PC-3 (cell line): Measurements from ENCODE around the gene KIAA1614. TPM values are rescaled to one million over a fixed set of nuclear protein-coding genes. Genes with fewer than 3 reads are reported as not detected.

Experiments used
- ATAC-seq: fragments of 200-7000 bp; cut with Tn5 transposase; 2 replicates; pipeline ENCODE4 v1.9.1; 2020; ENCODE audit warnings: mild to moderate bottlenecking, moderate library complexity
- BruUV-seq: library from RNA; stranded (reverse); fragments of 400-500 nt; replicated peaks from 2 replicates; lab custom pipeline; 2021; lab: Mats Ljungman, UMichigan
- CTCF ChIA-PET: fragments of 300-600 bp; sonication (Branson Sonifier 250); formaldehyde crosslinking; loops from one replicate; lab custom pipeline; 2022; ENCODE audit warnings: antibody characterized with exemption; lab: Charles Lee
- POLR2A ChIA-PET: fragments of 300-600 bp; sonication (Branson Sonifier 250); formaldehyde crosslinking; loops from one replicate; lab custom pipeline; 2022; ENCODE audit warnings: antibody characterized with exemption; ENCODE audit not compliant: unreplicated experiment; lab: Charles Lee
- DNase-seq: peaks from one replicate; pipeline ENCODE4 v3.0.0-alpha.2; 2015
- H2AFZ ChIP-seq: fragments of 300-600 bp; sonication (generic); 2 replicates; pipeline ENCODE4 v1.6.0; 2016; ENCODE audit warnings: antibody characterized with exemption, low read length
- H3F3A ChIP-seq: fragments of 300-600 bp; sonication (generic); one replicate; pipeline ENCODE4 v1.6.0; 2017; ENCODE audit warnings: antibody characterized with exemption, low read length, control low read depth, mild to moderate bottlenecking; ENCODE audit not compliant: unreplicated experiment
- H3K27ac ChIP-seq: fragments of 300-600 bp; sonication (generic); 2 replicates; pipeline ENCODE4 v1.5.1; 2016; ENCODE audit warnings: mild to moderate bottlenecking, low read length
- H3K27me3 ChIP-seq: fragments of 300-600 bp; sonication (generic); 2 replicates; pipeline ENCODE4 v1.6.1; 2016; ENCODE audit warnings: low read length, mixed read lengths
- H3K36me3 ChIP-seq: fragments of 300-600 bp; sonication (generic); 2 replicates; pipeline ENCODE4 v1.6.1; 2016; ENCODE audit warnings: low read depth, mixed run types, low read length, mixed read lengths
- H3K4me1 ChIP-seq: fragments of 300-600 bp; sonication (generic); 2 replicates; pipeline ENCODE4 v1.5.1; 2016; ENCODE audit warnings: low read length; ENCODE audit not compliant: insufficient read depth
- H3K4me2 ChIP-seq: fragments of 300-600 bp; sonication (generic); 2 replicates; pipeline ENCODE4 v1.6.0; 2016; ENCODE audit warnings: low read length
- H3K4me3 ChIP-seq: fragments of 300-600 bp; sonication (generic); 2 replicates; pipeline ENCODE4 v1.5.1; 2016; ENCODE audit warnings: mild to moderate bottlenecking, low read length, mixed read lengths
- H3K79me2 ChIP-seq: fragments of 300-600 bp; sonication (generic); 2 replicates; pipeline ENCODE4 v1.6.1; 2017; ENCODE audit warnings: low read length, mixed read lengths
- H3K9ac ChIP-seq: fragments of 300-600 bp; sonication (generic); 2 replicates; pipeline ENCODE4 v1.6.0; 2016; ENCODE audit warnings: mild to moderate bottlenecking, low read length
- H3K9me2 ChIP-seq: fragments of 300-600 bp; sonication (generic); replicated peaks from 2 replicates; pipeline ENCODE4 v1.6.1; 2016; ENCODE audit warnings: mixed run types, low read length, mixed read lengths
- H3K9me3 ChIP-seq: fragments of 300-600 bp; sonication (generic); 2 replicates; pipeline ENCODE4 v1.6.1; 2016; ENCODE audit warnings: low read length, mixed read lengths
- H4K20me1 ChIP-seq: fragments of 300-600 bp; sonication (generic); 2 replicates; pipeline ENCODE4 v1.6.1; 2016; ENCODE audit warnings: low read length, mixed read lengths
- EZH2 ChIP-seq: fragments of 300-600 bp; sonication (generic); IDR thresholded peaks from one replicate; pipeline ENCODE4 v1.6.1; 2017; ENCODE audit warnings: antibody characterized with exemption, mild to moderate bottlenecking, low read length; ENCODE audit not compliant: unreplicated experiment
- EZH2phosphoT487 ChIP-seq: fragments of 300-600 bp; sonication (generic); IDR thresholded peaks from 2 replicates; pipeline ENCODE4 v1.6.1; 2018; ENCODE audit warnings: mild to moderate bottlenecking, antibody characterized with exemption, low read length, borderline replicate concordance
- intact Hi-C: fragments of 100-400 bp; cut with micrococcal nuclease; formaldehyde crosslinking; loops from 2 replicates; pipeline ENCODE4 v1.9.0; 2023
- total RNA-seq: library from RNA; depleted of rRNA; stranded (reverse); fragments of >200 nt; gene quantifications from 2 replicates; pipeline ENCODE4 v1.2.3, GENCODE V29; 2014
- TF ChIP-seq, protein P1 (sequence below): fragments of 300-600 bp; sonication (generic); conservative IDR thresholded peaks from 2 replicates; pipeline ENCODE4 v1.5.1; 2017; ENCODE audit warnings: antibody characterized with exemption, low read depth, mild to moderate bottlenecking, low read length

The KIAA1614 gene
- total RNA-seq, 1 experiment from 2014 or later, result not detected

DNA sequence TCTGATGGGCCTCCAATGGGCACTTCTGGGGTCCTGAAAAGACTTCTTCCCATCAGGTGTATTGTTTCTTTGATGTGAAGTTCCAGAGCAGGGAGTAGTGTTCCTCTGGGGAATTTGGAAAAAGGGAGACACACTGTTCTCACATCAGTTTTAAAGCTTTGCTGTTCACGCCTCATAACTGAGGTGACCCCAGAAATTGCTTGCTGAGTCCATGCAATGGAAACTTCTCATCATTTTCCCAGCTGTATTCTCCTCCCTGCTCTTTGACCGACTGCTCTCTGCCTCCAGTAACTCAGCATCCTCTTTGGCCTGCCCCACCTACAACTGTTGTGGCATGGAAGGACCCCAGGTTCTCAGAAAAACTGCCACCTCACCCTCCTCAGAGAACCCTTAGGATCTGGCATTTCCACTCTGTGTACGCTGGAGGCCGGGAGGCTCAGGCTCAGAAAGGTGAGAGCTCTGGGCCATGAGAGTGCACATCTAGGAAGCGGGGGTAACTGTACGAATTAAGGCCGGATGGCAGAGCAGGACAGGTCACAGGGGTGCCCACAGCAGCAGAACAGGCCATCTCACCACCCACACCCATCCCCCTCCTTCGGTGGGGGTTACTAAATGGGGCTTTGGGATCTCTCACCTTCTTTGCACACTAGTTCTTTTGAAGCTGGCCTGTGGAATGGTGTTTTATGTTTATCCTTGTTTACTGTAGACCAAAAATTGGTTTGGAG, 58.7 kb downstream of the KIAA1614 start:
- ATAC-seq, result no peak
- no TSS peak for BruUV-seq

DNA sequence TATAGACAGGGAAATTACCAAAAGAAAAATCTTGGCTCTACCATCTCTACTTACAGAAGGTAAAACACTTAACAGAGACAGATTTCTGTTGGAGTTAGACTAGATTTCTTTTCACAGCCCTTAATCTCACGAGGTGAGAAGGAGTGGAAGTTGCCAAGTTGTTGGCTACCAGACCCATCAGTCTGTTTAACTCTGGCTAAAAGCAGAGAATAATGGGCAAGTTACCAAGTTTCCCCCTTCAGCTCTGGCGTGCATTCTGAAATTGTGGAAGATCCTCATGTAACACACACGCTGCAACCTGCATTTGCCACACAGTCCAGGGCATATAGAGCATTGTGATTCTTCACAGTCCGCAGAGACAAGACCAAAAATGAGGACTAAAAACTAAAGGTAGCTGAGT, 60.7 kb downstream of the KIAA1614 start:
- peaks cover 4% of the 10 kb centered on the region; the same call in 1 of the 2 replicates for H3K36me3 ChIP-seq
- no peaks in the 10 kb centered on the region for H3F3A ChIP-seq
- no peak overlapping the region for H2AFZ ChIP-seq
- no peaks in the 10 kb centered on the region for H3K4me1 ChIP-seq
- TF ChIP-seq, protein P1, sequence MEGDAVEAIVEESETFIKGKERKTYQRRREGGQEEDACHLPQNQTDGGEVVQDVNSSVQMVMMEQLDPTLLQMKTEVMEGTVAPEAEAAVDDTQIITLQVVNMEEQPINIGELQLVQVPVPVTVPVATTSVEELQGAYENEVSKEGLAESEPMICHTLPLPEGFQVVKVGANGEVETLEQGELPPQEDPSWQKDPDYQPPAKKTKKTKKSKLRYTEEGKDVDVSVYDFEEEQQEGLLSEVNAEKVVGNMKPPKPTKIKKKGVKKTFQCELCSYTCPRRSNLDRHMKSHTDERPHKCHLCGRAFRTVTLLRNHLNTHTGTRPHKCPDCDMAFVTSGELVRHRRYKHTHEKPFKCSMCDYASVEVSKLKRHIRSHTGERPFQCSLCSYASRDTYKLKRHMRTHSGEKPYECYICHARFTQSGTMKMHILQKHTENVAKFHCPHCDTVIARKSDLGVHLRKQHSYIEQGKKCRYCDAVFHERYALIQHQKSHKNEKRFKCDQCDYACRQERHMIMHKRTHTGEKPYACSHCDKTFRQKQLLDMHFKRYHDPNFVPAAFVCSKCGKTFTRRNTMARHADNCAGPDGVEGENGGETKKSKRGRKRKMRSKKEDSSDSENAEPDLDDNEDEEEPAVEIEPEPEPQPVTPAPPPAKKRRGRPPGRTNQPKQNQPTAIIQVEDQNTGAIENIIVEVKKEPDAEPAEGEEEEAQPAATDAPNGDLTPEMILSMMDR, result no peak
- no peak for TF ChIP-seq EZH2phosphoT487
- no peak for TF ChIP-seq EZH2
- H3K4me2 ChIP-seq, result no peak overlapping the region
- 0 out of 2 replicates have a peak, but pooled peaks cover 3% of the 10 kb centered on the region for H3K79me2 ChIP-seq
- no peak for ATAC-seq
- no TSS peak for BruUV-seq
- H4K20me1 ChIP-seq, result no peaks in the 10 kb centered on the region
- no peaks in the 10 kb centered on the region for H3K9me2 ChIP-seq
- no peak for DNase-seq
- CTCF ChIA-PET, result no interaction called here
- no peak overlapping the region for H3K4me3 ChIP-seq
- intact Hi-C loops, result no loop called here
- no peak overlapping the region for H3K27ac ChIP-seq
- POLR2A ChIA-PET, result no interaction called here
- H3K9ac ChIP-seq, result no peak overlapping the region
- H3K27me3 ChIP-seq, result no peaks in the 10 kb centered on the region
- no peaks in the 10 kb centered on the region for H3K9me3 ChIP-seq

More for the DNA sequence above, 58.7 kb downstream of the KIAA1614 start:
- Histone ChIP-seq H3K9me2 (no peaks in the 10 kb centered on the region), H3K79me2 (0 out of 2 replicates have a peak, but pooled peaks cover 3% of the 10 kb centered on the region), H3K4me1 (no peaks in the 10 kb centered on the region), H3K27me3 (no peaks in the 10 kb centered on the region), H3K36me3 (peaks cover 4% of the 10 kb centered on the region; the same call in 1 of the 2 replicates), H3K4me3 (no peak overlapping the region), H3K4me2 (no peak overlapping the region), H3K27ac (no peak overlapping the region), H4K20me1 (no peaks in the 10 kb centered on the region), H3K9ac (no peak overlapping the region), H3F3A (no peaks in the 10 kb centered on the region), H2AFZ (no peak overlapping the region), H3K9me3 (no peaks in the 10 kb centered on the region)
- no peak for DNase-seq
- intact Hi-C loops, result no loop called here
- CTCF ChIA-PET, result no interaction called here
- TF ChIP-seq EZH2phosphoT487, result no peak
- no peak for TF ChIP-seq EZH2
- TF ChIP-seq, protein P1, result no peak
- POLR2A ChIA-PET, result no interaction called here

DNA sequence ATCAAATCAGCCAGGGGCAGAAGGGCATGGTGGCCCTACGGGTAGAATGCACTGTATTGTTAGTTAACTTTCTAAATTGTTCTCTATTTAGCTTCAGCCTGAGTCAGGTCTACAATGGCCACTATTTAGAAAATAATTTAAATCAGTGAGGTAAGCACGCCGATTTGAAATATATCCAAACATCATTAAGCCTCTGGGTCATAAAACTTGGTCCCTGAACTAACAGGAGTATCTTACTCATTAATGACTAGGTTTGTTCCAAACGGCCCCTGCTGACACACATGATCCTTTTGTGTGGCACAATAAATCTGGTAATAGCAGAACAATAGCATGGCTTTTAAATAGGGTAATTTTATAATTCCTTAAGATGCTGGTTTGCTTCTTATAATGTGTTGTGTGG, 61.5 kb downstream of the KIAA1614 start:
- H3K79me2 ChIP-seq, result 0 out of 2 replicates have a peak, but pooled peaks cover 3% of the 10 kb centered on the region
- DNase-seq (peak; percentile 2), ATAC-seq (peak; percentile 29; the same call in 1 of the 2 replicates)
- H2AFZ ChIP-seq, result no peak overlapping the region
- no peaks in the 10 kb centered on the region for H4K20me1 ChIP-seq
- H3K4me2 ChIP-seq, result no peak overlapping the region
- H3K36me3 ChIP-seq, result peaks cover 4% of the 10 kb centered on the region; the same call in 1 of the 2 replicates
- H3K4me3 ChIP-seq, result no peak overlapping the region
- BruUV-seq, result no TSS peak
- ChIA-PET POLR2A (interaction anchor here (0.9 kb wide), 1 partner anchor 195 kb away, joined by 5 read pairs; no protein-coding TSS in a partner anchor), CTCF (no interaction called here)
- no peak overlapping the region for H3K9ac ChIP-seq
- TF ChIP-seq, protein P1, result no peak
- TF ChIP-seq EZH2phosphoT487 (no peak), EZH2 (no peak)
- H3K27me3 ChIP-seq, result no peaks in the 10 kb centered on the region
- no peaks in the 10 kb centered on the region for H3F3A ChIP-seq
- H3K9me2 ChIP-seq, result no peaks in the 10 kb centered on the region
- no peaks in the 10 kb centered on the region for H3K9me3 ChIP-seq
- intact Hi-C loops, result no loop called here
- H3K4me1 ChIP-seq, result no peaks in the 10 kb centered on the region
- no peak overlapping the region for H3K27ac ChIP-seq
